NT2/D1 (cell line): ENCODE data around the gene METRNL.

Experiments used
- YY1 ChIP-seq: IDR thresholded peaks from 2 replicates; pipeline ENCODE4 v1.6.1; 2011; ENCODE audit not compliant: insufficient read length, insufficient read depth
- ZNF274 ChIP-seq: IDR thresholded peaks from 2 replicates; pipeline ENCODE4 v1.6.1; 2011; ENCODE audit warnings: mild to moderate bottlenecking, low read depth, low read length

DNA sequence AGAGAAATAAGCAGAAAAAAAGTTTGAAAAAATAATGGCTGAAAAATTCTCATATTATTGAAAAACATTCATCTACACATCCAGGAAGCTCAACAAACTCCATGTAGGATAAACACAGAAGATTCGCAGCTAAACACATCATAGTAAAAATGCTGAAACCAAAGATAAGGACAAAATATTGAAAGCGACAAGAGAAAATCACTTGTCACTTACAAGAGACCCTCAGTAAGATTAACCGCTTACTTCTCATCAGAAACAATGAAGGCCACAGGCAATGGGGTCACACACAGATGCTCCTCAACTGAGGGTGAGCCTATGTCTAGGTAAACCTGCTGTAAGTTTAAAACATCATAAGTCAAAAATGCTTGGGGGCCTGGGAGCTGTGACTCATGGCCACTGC lies 38.1 kb upstream of the METRNL start:
- TF ChIP-seq ZNF274, result no peak
- TF ChIP-seq YY1, result no peak
